ENCODE results near the gene DHX58. TPM values are rescaled to one million over a fixed set of nuclear protein-coding genes. Genes with fewer than 3 reads are reported as not detected.

DHX58 gene
- total and polyA plus RNA-seq, 2 donors (not counting 3 experiments of a cell fraction or from before 2014, with no cell fraction given): 3.1 to 9.0 TPM

DNA sequence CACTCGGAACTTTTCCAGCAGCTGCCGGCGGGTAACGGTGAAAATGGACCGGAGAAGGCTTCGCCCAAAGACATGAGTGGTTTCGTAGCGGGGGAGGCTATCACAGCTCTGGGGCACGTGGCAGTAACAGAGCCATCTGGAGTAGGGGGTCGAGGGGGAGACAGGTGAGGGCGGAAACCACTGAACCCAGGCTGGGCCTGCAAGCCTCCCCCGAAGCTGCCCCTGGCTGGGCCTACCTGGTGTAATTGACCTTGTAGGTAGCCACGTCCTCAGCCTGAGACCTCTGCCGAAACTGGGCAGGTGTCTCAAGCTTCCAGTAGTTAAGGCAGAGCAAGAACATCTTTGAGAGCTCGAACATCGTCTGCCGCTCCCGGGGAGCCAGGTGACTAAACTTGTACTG lies 6.8 kb upstream of the DHX58 start:
- no peak for DNase-seq (ENCODE audit: low read depth, low spot score)
- Histone ChIP-seq H3K27me3 (ENCODE audit: control insufficient read depth in 2 of 2, insufficient read depth in 2 of 2, low read length in 2 of 2) (no peaks in the 10 kb centered on the region), H3K9me1 (replicated peaks; ENCODE audit: control insufficient read depth, extremely low read depth, insufficient read depth, low read length) (no peaks in the 10 kb centered on the region), H4K20me1 (replicated peaks; ENCODE audit: control insufficient read depth, extremely low read depth, insufficient read depth, low read length) (no peaks in the 10 kb centered on the region), H3K4me3 (replicated peaks in 1 of 3; ENCODE audit: insufficient read depth in 1 of 3, low read depth in 1 of 3, low read length in 3 of 3) (no peak overlapping the region), H3K79me2 (ENCODE audit: control insufficient read depth, insufficient read depth, low read length) (no peaks in the 10 kb centered on the region), H3K4me1 (ENCODE audit: control insufficient read depth, extremely low read depth, insufficient read depth, low read length) (peaks cover 5% of the 10 kb centered on the region), H3K27ac (ENCODE audit: insufficient read depth, low read depth, low read length) (no peak overlapping the region), H3K36me3 (ENCODE audit: control insufficient read depth in 2 of 2, extremely low read depth in 1 of 2, insufficient read depth in 2 of 2, low read length in 2 of 2) (peaks cover 0 to under 1% of the 10 kb centered on the region in 2 experiments), H3K9me3 (replicated peaks; ENCODE audit: control insufficient read depth, insufficient read depth, low read length) (no peaks in the 10 kb centered on the region), H3K9ac (replicated peaks; ENCODE audit: extremely low read depth, insufficient read depth, low read length) (no peak overlapping the region), H3K4me2 (ENCODE audit: insufficient read depth, low read length) (no peak overlapping the region), H2AFZ (ENCODE audit: low read depth, low read length) (no peak overlapping the region)
- TF ChIP-seq POLR2A (IDR thresholded peaks at IDR 0.05; ENCODE audit: low read depth, low read length): no peak
- no peak for TF ChIP-seq EZH2 (IDR thresholded peaks at IDR 0.05; ENCODE audit: borderline replicate concordance, low read depth, low read length, severe bottlenecking)
- no peak for TF ChIP-seq FOS (IDR thresholded peaks at IDR 0.05; ENCODE audit: borderline replicate concordance, insufficient read depth, low read length)
- TF ChIP-seq, protein P1, sequence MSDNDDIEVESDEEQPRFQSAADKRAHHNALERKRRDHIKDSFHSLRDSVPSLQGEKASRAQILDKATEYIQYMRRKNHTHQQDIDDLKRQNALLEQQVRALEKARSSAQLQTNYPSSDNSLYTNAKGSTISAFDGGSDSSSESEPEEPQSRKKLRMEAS (IDR thresholded peaks at IDR 0.05; ENCODE audit: insufficient read depth, insufficient read length): no peak
- TF ChIP-seq JUN (IDR thresholded peaks at IDR 0.05; ENCODE audit: borderline replicate concordance, insufficient read depth, insufficient read length, low read depth): no peak
- no peak for TF ChIP-seq GATA2 (IDR thresholded peaks at IDR 0.05; ENCODE audit: insufficient read depth, insufficient read length, low read depth, low read length)
- no peak for TF ChIP-seq MYC (IDR thresholded peaks at IDR 0.05; ENCODE audit: low read depth, low read length)
- TF ChIP-seq, protein P2, sequence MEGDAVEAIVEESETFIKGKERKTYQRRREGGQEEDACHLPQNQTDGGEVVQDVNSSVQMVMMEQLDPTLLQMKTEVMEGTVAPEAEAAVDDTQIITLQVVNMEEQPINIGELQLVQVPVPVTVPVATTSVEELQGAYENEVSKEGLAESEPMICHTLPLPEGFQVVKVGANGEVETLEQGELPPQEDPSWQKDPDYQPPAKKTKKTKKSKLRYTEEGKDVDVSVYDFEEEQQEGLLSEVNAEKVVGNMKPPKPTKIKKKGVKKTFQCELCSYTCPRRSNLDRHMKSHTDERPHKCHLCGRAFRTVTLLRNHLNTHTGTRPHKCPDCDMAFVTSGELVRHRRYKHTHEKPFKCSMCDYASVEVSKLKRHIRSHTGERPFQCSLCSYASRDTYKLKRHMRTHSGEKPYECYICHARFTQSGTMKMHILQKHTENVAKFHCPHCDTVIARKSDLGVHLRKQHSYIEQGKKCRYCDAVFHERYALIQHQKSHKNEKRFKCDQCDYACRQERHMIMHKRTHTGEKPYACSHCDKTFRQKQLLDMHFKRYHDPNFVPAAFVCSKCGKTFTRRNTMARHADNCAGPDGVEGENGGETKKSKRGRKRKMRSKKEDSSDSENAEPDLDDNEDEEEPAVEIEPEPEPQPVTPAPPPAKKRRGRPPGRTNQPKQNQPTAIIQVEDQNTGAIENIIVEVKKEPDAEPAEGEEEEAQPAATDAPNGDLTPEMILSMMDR (IDR thresholded peaks at IDR 0.05; ENCODE audit: extremely low read depth in 1 of 2, insufficient read depth in 1 of 2, low read depth in 1 of 2, low read length in 2 of 2): no peak
- no peak for TF ChIP-seq POLR2AphosphoS5 (IDR thresholded peaks at IDR 0.05; ENCODE audit: insufficient read depth, low read depth, low read length)
- dilution Hi-C loops (cut with MboI; ENCODE audit: extremely low pct_ligation_motif_present, low sequenced_read_pairs): loop anchor here (25.0 kb wide), 1 partner anchor 157 kb away; the partner anchor contains the start of gene CNP
- intact Hi-C loops (cut with micrococcal nuclease): no loop called here
- ChIA-PET POLR2A (no interaction called here), CTCF (interaction anchor here (0.7 to 6.8 kb wide), 7 partner anchors 14 to 186 kb away, joined by 3 to 74 read pairs (median 4); partner anchors contain the start of genes CNP, GHDC, HCRT and KCNH4)
- no peak for FAIRE-seq
- no TSS peak for BruUV-seq (replicated peaks)

Data from endothelial cell of umbilical vein (primary cell).